Measurements from ENCODE around the gene CLNK. TPM values are rescaled to one million over a fixed set of nuclear protein-coding genes. Genes with fewer than 3 reads are reported as not detected.

The CLNK gene
- total and polyA plus RNA-seq, 5 donors from 2014 or later: 0.67 to 4.5 (median 2.5) TPM

GRCh38 chr4:10506077-10506476 is 178.5 kb downstream of the CLNK start:
- DNase-seq (no peak), ATAC-seq (ENCODE audit: low read depth in 2 of 2) (no peak)
- no peaks in the 10 kb centered on the region for H3K36me3 ChIP-seq (ENCODE audit: control insufficient read depth, insufficient read depth, low read length)
- peak overlapping the region in 1 of 3 donors; percentile 82 for H3K27ac Mint-ChIP-seq
- no peaks in the 10 kb centered on the region for H3K36me3 Mint-ChIP-seq
- H3K27ac ChIP-seq (ENCODE audit: insufficient read depth, low read length, poor library complexity, severe bottlenecking): no peak overlapping the region
- no peaks in the 10 kb centered on the region for H3K4me1 ChIP-seq (ENCODE audit: control insufficient read depth, insufficient read depth, low read length, poor library complexity, severe bottlenecking)
- H3K4me1 Mint-ChIP-seq: peaks cover 0 to 4% (median 0%) of the 10 kb centered on the region in 4 donors
- H3K9me3 ChIP-seq (ENCODE audit: control insufficient read depth in 2 of 2, low read length in 2 of 2): peaks cover 0 to 2% of the 10 kb centered on the region in 2 experiments
- no peak overlapping the region for H3K4me3 ChIP-seq (ENCODE audit: low read depth, low read length)
- H3K4me3 Mint-ChIP-seq: no peak overlapping the region
- H3K27me3 ChIP-seq (ENCODE audit: control insufficient read depth, insufficient read depth, low read length): no peaks in the 10 kb centered on the region
- peaks cover 0 to 7% (median 3%) of the 10 kb centered on the region in 7 donors for H3K9me3 Mint-ChIP-seq
- H3K27me3 Mint-ChIP-seq: peaks cover 4% of the 10 kb centered on the region

- H3K9me3 ChIP-seq (ENCODE audit: control insufficient read depth in 2 of 2, low read length in 2 of 2): peaks cover 0 to 2% of the 10 kb centered on the region in 2 experiments
- H3K4me1 ChIP-seq (ENCODE audit: control insufficient read depth, insufficient read depth, low read length, poor library complexity, severe bottlenecking): no peaks in the 10 kb centered on the region
- peaks cover 4% of the 10 kb centered on the region for H3K27me3 Mint-ChIP-seq
- H3K27me3 ChIP-seq (ENCODE audit: control insufficient read depth, insufficient read depth, low read length): no peaks in the 10 kb centered on the region
- H3K4me3 ChIP-seq (ENCODE audit: low read depth, low read length): no peak overlapping the region
- H3K4me3 Mint-ChIP-seq: no peak overlapping the region
- H3K9me3 Mint-ChIP-seq: peaks cover 0 to 7% (median 3%) of the 10 kb centered on the region in 7 donors
- no peak overlapping the region for H3K27ac ChIP-seq (ENCODE audit: insufficient read depth, low read length, poor library complexity, severe bottlenecking)
- no peaks in the 10 kb centered on the region for H3K36me3 ChIP-seq (ENCODE audit: control insufficient read depth, insufficient read depth, low read length)
- DNase-seq (no peak), ATAC-seq (ENCODE audit: low read depth in 2 of 2) (no peak)
- no peaks in the 10 kb centered on the region for H3K36me3 Mint-ChIP-seq
- no peak overlapping the region for H3K27ac Mint-ChIP-seq
- H3K4me1 Mint-ChIP-seq: peaks cover 0 to 4% (median 0%) of the 10 kb centered on the region in 4 donors
Measured at GRCh38 chr4:10504570-10505179, 179.9 kb downstream of the CLNK start.

- H3K27ac ChIP-seq (ENCODE audit: insufficient read depth, low read length, poor library complexity, severe bottlenecking): no peak overlapping the region
- Mint-ChIP-seq H3K36me3 (no peaks in the 10 kb centered on the region), H3K4me3 (no peak overlapping the region), H3K27me3 (peaks cover 4% of the 10 kb centered on the region), H3K27ac (peak overlapping the region in 1 of 3 donors; percentile 30), H3K9me3 (peaks cover 0 to 7% (median 3%) of the 10 kb centered on the region in 7 donors), H3K4me1 (peaks cover 0 to 4% (median 0%) of the 10 kb centered on the region in 4 donors)
- no peak overlapping the region for H3K4me3 ChIP-seq (ENCODE audit: low read depth, low read length)
- H3K36me3 ChIP-seq (ENCODE audit: control insufficient read depth, insufficient read depth, low read length): no peaks in the 10 kb centered on the region
- no peak for ATAC-seq (ENCODE audit: low read depth in 2 of 2)
- H3K9me3 ChIP-seq (ENCODE audit: control insufficient read depth in 2 of 2, low read length in 2 of 2): peaks cover 0 to 2% of the 10 kb centered on the region in 2 experiments
- no peaks in the 10 kb centered on the region for H3K27me3 ChIP-seq (ENCODE audit: control insufficient read depth, insufficient read depth, low read length)
- no peak for DNase-seq
- H3K4me1 ChIP-seq (ENCODE audit: control insufficient read depth, insufficient read depth, low read length, poor library complexity, severe bottlenecking): no peaks in the 10 kb centered on the region
Measured at GRCh38 chr4:10502717-10503116, 181.9 kb downstream of the CLNK start.

- no peak overlapping the region for H3K27ac Mint-ChIP-seq
- DNase-seq (no peak), ATAC-seq (ENCODE audit: low read depth in 2 of 2) (no peak)
- H3K27me3 ChIP-seq (ENCODE audit: control insufficient read depth, insufficient read depth, low read length): no peaks in the 10 kb centered on the region
- peaks cover 0 to 3% (median 0%) of the 10 kb centered on the region in 7 donors for H3K9me3 Mint-ChIP-seq
- no peak overlapping the region for H3K4me3 ChIP-seq (ENCODE audit: low read depth, low read length)
- H3K27me3 Mint-ChIP-seq: no peaks in the 10 kb centered on the region
- no peaks in the 10 kb centered on the region for H3K36me3 Mint-ChIP-seq
- no peak overlapping the region for H3K27ac ChIP-seq (ENCODE audit: insufficient read depth, low read length, poor library complexity, severe bottlenecking)
- no peak overlapping the region for H3K4me3 Mint-ChIP-seq
- H3K36me3 ChIP-seq (ENCODE audit: control insufficient read depth, insufficient read depth, low read length): no peaks in the 10 kb centered on the region
- H3K4me1 Mint-ChIP-seq: no peaks in the 10 kb centered on the region
- H3K9me3 ChIP-seq (ENCODE audit: control insufficient read depth in 2 of 2, low read length in 2 of 2): no peaks in the 10 kb centered on the region
- H3K4me1 ChIP-seq (ENCODE audit: control insufficient read depth, insufficient read depth, low read length, poor library complexity, severe bottlenecking): no peaks in the 10 kb centered on the region
Measured at GRCh38 chr4:10500776-10501175, 183.8 kb downstream of the CLNK start.

GRCh38 chr4:10496200-10496599 is 188.4 kb downstream of the CLNK start:
- Mint-ChIP-seq H3K27ac (peak overlapping the region in 1 of 3 donors; percentile 16), H3K4me3 (no peak overlapping the region), H3K9me3 (peaks cover 0 to 2% (median 0%) of the 10 kb centered on the region in 7 donors), H3K27me3 (no peaks in the 10 kb centered on the region), H3K4me1 (peaks cover 0 to 4% (median 0%) of the 10 kb centered on the region in 4 donors), H3K36me3 (no peaks in the 10 kb centered on the region)
- Histone ChIP-seq H3K4me3 (ENCODE audit: low read depth, low read length) (no peak overlapping the region), H3K27me3 (ENCODE audit: control insufficient read depth, insufficient read depth, low read length) (no peaks in the 10 kb centered on the region), H3K4me1 (ENCODE audit: control insufficient read depth, insufficient read depth, low read length, poor library complexity, severe bottlenecking) (no peaks in the 10 kb centered on the region), H3K36me3 (ENCODE audit: control insufficient read depth, insufficient read depth, low read length) (no peaks in the 10 kb centered on the region), H3K27ac (ENCODE audit: insufficient read depth, low read length, poor library complexity, severe bottlenecking) (no peak overlapping the region), H3K9me3 (ENCODE audit: control insufficient read depth in 2 of 2, low read length in 2 of 2) (no peaks in the 10 kb centered on the region)
- ATAC-seq (ENCODE audit: low read depth in 2 of 2): no peak
- DNase-seq: no peak

GRCh38 chr4:10495651-10496050 is 188.9 kb downstream of the CLNK start:
- Mint-ChIP-seq H3K4me1 (peaks cover 0 to 4% (median 0%) of the 10 kb centered on the region in 4 donors), H3K4me3 (no peak overlapping the region), H3K36me3 (no peaks in the 10 kb centered on the region), H3K27me3 (no peaks in the 10 kb centered on the region), H3K27ac (no peak overlapping the region), H3K9me3 (peaks cover 0 to 2% (median 0%) of the 10 kb centered on the region in 7 donors)
- no peak overlapping the region for H3K27ac ChIP-seq (ENCODE audit: insufficient read depth, low read length, poor library complexity, severe bottlenecking)
- H3K36me3 ChIP-seq (ENCODE audit: control insufficient read depth, insufficient read depth, low read length): no peaks in the 10 kb centered on the region
- no peak for ATAC-seq (ENCODE audit: low read depth in 2 of 2)
- no peak for DNase-seq
- no peaks in the 10 kb centered on the region for H3K27me3 ChIP-seq (ENCODE audit: control insufficient read depth, insufficient read depth, low read length)
- no peaks in the 10 kb centered on the region for H3K4me1 ChIP-seq (ENCODE audit: control insufficient read depth, insufficient read depth, low read length, poor library complexity, severe bottlenecking)
- H3K9me3 ChIP-seq (ENCODE audit: control insufficient read depth in 2 of 2, low read length in 2 of 2): no peaks in the 10 kb centered on the region
- no peak overlapping the region for H3K4me3 ChIP-seq (ENCODE audit: low read depth, low read length)

GRCh38 chr4:10492464-10492863 is 192.1 kb downstream of the CLNK start:
- no peaks in the 10 kb centered on the region for H3K27me3 ChIP-seq (ENCODE audit: control insufficient read depth, insufficient read depth, low read length)
- DNase-seq (no peak), ATAC-seq (ENCODE audit: low read depth in 2 of 2) (no peak)
- peaks cover 17% of the 10 kb centered on the region for H3K27me3 Mint-ChIP-seq
- peaks cover 0 to 2% (median 0%) of the 10 kb centered on the region in 7 donors for H3K9me3 Mint-ChIP-seq
- no peak overlapping the region for H3K27ac Mint-ChIP-seq
- no peak overlapping the region for H3K27ac ChIP-seq (ENCODE audit: insufficient read depth, low read length, poor library complexity, severe bottlenecking)
- H3K9me3 ChIP-seq (ENCODE audit: control insufficient read depth in 2 of 2, low read length in 2 of 2): no peaks in the 10 kb centered on the region
- H3K36me3 Mint-ChIP-seq: no peaks in the 10 kb centered on the region
- no peak overlapping the region for H3K4me3 ChIP-seq (ENCODE audit: low read depth, low read length)
- no peaks in the 10 kb centered on the region for H3K36me3 ChIP-seq (ENCODE audit: control insufficient read depth, insufficient read depth, low read length)
- no peaks in the 10 kb centered on the region for H3K4me1 ChIP-seq (ENCODE audit: control insufficient read depth, insufficient read depth, low read length, poor library complexity, severe bottlenecking)
- no peak overlapping the region for H3K4me3 Mint-ChIP-seq
- peaks cover 0 to 4% (median 3%) of the 10 kb centered on the region in 4 donors for H3K4me1 Mint-ChIP-seq

GRCh38 chr4:10491401-10491800 is 193.2 kb downstream of the CLNK start:
- Histone ChIP-seq H3K4me3 (ENCODE audit: low read depth, low read length) (no peak overlapping the region), H3K9me3 (ENCODE audit: control insufficient read depth in 2 of 2, low read length in 2 of 2) (no peaks in the 10 kb centered on the region), H3K27ac (ENCODE audit: insufficient read depth, low read length, poor library complexity, severe bottlenecking) (no peak overlapping the region), H3K36me3 (ENCODE audit: control insufficient read depth, insufficient read depth, low read length) (no peaks in the 10 kb centered on the region), H3K4me1 (ENCODE audit: control insufficient read depth, insufficient read depth, low read length, poor library complexity, severe bottlenecking) (no peaks in the 10 kb centered on the region), H3K27me3 (ENCODE audit: control insufficient read depth, insufficient read depth, low read length) (no peaks in the 10 kb centered on the region)
- no peak overlapping the region for H3K27ac Mint-ChIP-seq
- no peak overlapping the region for H3K4me3 Mint-ChIP-seq
- H3K27me3 Mint-ChIP-seq: peaks cover 17% of the 10 kb centered on the region
- peaks cover 0 to 2% (median 0%) of the 10 kb centered on the region in 7 donors for H3K9me3 Mint-ChIP-seq
- H3K36me3 Mint-ChIP-seq: no peaks in the 10 kb centered on the region
- H3K4me1 Mint-ChIP-seq: peaks cover 0 to 4% (median 3%) of the 10 kb centered on the region in 4 donors
- ATAC-seq (ENCODE audit: low read depth in 2 of 2) (no peak), DNase-seq (no peak)
